Activated T-helper 2 cell treated with anti-CD3 and anti-CD28 coated beads, Interferon-gamma antibody, Interleukin-2, Interleukin-4, amounts not matched to agents 10 μg/mL and 5 μg/mL and 100 μg/mL, durations not matched to agents 14 hours and 24 hours and 36 hours (primary cell): ENCODE results near the gene NOB1. TPM values are rescaled to one million over a fixed set of nuclear protein-coding genes. Genes with fewer than 3 reads are reported as not detected.
A peak's percentile ranks its signal among the peaks of the same experiment; 100 is the strongest.
"Not testable (repeated sequence)": the region's sequence is repeated elsewhere in the genome, so short reads cannot be mapped to it uniquely, and the experiment has no call there.

ENCODE experiments used
- DNase-seq: peaks from one replicate; pipeline ENCODE4 v3.0.0; 2021; ENCODE audit warnings: low spot score
- H3K27ac Mint-ChIP-seq: one replicate; pipeline ENCODE4 v1.8.0; 2021; ENCODE audit warnings: mixed read lengths
- H3K27me3 Mint-ChIP-seq: one replicate; pipeline ENCODE4 v1.8.0; 2021; ENCODE audit warnings: low read depth, mixed read lengths
- H3K36me3 Mint-ChIP-seq: one replicate; pipeline ENCODE4 v1.8.0; 2021; ENCODE audit warnings: low read depth, mixed read lengths
- H3K4me1 Mint-ChIP-seq: one replicate; pipeline ENCODE4 v1.8.0; 2021; ENCODE audit warnings: low read depth, mixed read lengths
- H3K4me3 Mint-ChIP-seq: one replicate; pipeline ENCODE4 v1.8.0; 2021; ENCODE audit warnings: low read depth, mild to moderate bottlenecking, moderate library complexity, mixed read lengths
- H3K9me3 Mint-ChIP-seq: one replicate; pipeline ENCODE4 v1.8.0; 2021; ENCODE audit warnings: mixed read lengths
- intact Hi-C: fragments of 100-400 bp; cut with micrococcal nuclease; formaldehyde crosslinking; loops from one replicate; pipeline ENCODE4 v1.15.1; 2023
- total RNA-seq: library from RNA; stranded (reverse); gene quantifications from 2 replicates; pipeline ENCODE4 v1.2.3, GENCODE V29; 2022

Gene NOB1
- 106 and 109 TPM in 2 replicates for total RNA-seq

DNA sequence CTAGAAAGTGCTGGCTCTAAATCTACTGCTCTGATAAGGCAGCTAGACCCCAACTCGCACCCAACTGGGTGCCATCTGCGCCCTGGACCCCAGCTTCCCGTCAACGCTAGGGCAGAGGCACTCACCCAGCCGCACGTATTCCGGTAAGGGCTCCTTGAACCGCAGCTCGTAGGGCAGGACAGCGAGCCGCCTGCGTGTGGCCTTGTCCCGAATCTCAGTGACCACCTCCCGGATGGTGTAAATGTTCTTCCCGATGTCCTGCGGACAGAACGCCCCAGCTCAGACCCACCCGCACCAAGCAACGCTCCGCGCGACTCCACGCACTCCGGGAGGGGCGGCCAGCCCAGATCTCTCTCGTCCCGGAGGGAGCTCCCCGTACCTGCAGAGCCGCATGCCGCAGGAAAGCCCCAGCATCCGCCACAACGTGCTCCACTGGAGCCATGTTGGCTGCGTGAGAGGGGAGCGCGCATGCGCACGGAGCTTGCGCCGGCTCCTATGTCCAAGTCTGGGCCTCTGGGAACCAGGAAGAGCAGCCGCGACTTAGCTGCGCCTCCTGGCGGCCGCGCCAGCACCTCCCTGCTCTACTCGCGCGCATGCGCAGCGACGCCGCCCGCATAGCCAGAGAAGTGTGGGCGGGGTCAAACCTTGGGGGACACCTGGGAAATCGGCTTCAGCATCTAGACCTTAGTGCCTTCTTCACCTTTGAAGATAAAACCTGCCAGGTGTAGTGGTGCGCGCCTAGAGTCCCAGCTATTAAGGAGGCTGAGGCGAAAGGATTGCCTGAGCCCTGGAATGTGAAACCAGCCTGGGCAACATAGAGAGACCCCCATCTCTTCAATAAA, at the start of gene NOB1:
Gene NOB1 (minus strand): TSS at position 458 of the 842 bp plus-strand sequence. CDS start 16 bp downstream, at position 442.
- H3K4me1 Mint-ChIP-seq, result peaks cover 22% of the 10 kb centered on the region
- intact Hi-C loops, result loop anchor here (1.0 to 5.0 kb wide), 4 partner anchors 28 to 417 kb away; partner anchors contain the start of genes COG8, NFAT5, NIP7 and NQO1
- H3K4me3 Mint-ChIP-seq, result peak within 1 kb of the TSS; percentile 98
- DNase-seq, result peak; percentile 97
- H3K27ac Mint-ChIP-seq, result peak within 1 kb of the TSS; percentile 96
- no peaks in the 10 kb centered on the region for H3K27me3 Mint-ChIP-seq
- H3K9me3 Mint-ChIP-seq, result no peaks in the 10 kb centered on the region
- H3K36me3 Mint-ChIP-seq, result peaks cover 44% of the 10 kb centered on the region

DNA sequence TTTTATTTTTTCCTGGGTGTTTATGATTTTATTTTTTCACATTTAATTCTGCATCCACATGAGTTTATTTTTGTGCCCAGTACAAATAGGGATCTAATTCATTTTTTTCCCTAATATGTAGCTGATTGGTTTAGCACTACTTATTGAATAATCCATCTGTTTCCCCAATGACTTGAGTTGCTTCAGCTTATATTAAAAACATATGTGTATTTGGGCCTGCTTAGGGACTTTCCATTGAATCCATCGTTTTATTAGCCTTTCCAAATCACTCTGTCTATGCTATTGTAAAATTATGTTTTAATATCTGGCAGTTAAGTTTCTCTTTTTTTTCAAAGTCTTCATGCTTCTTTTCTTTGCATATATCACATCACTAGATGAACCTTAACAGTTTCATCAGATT, 49.6 kb upstream of the NOB1 start:
- DNase-seq, result no peak
- H3K27me3 Mint-ChIP-seq, result no peaks in the 10 kb centered on the region
- intact Hi-C loops, result no loop called here
- no peak overlapping the region for H3K4me3 Mint-ChIP-seq
- no peaks in the 10 kb centered on the region for H3K4me1 Mint-ChIP-seq
- no peaks in the 10 kb centered on the region for H3K9me3 Mint-ChIP-seq
- H3K27ac Mint-ChIP-seq, result no peak overlapping the region
- H3K36me3 Mint-ChIP-seq, result peaks cover 22% of the 10 kb centered on the region

DNA sequence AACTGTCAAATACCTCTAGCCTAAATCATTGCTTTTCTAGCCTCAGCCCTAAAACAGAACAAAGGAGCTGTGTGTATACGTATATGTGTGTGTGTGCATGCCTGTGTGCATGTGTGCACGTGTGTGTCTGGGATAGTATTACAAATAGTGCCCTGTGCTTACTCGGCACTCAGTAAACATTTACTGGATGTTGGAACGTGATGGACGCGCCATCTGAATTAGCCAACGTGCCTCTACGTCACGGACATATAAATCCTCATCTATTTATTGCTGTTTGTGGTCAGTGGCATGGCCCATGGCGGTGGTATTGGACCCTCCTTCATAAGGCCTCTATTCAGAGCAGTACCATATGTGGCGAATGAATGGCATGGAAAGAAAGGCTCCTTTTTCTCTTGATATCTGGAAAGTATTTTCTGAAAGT, 44.9 kb upstream of the NOB1 start:
- DNase-seq, result no peak
- Mint-ChIP-seq H3K4me3 (no peak overlapping the region), H3K27ac (no peak overlapping the region), H3K36me3 (peaks cover 18% of the 10 kb centered on the region), H3K4me1 (peaks cover 3% of the 10 kb centered on the region), H3K27me3 (no peaks in the 10 kb centered on the region), H3K9me3 (no peaks in the 10 kb centered on the region)
- intact Hi-C loops, result no loop called here

DNA sequence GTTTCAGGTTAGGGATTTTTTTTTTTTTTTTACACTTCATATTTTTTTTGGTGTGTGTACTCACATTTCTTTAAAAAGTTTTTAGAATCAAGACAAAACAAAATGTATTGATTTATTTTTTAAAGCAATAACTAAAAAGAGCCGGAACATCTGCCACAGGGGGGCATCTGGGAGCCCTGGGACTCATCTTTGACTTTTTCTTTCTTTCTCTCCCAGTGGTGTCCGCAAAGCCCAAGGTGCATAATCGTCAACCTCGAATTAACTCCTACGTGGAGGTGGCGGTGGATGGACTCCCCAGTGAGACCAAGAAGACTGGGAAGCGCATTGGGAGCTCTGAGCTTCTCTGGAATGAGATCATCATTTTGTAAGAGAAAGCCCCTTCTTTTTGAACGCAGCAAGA, 43.7 kb upstream of the NOB1 start:
- Mint-ChIP-seq H3K27me3 (no peaks in the 10 kb centered on the region), H3K9me3 (no peaks in the 10 kb centered on the region), H3K36me3 (peaks cover 18% of the 10 kb centered on the region), H3K27ac (no peak overlapping the region), H3K4me1 (peaks cover 3% of the 10 kb centered on the region), H3K4me3 (no peak overlapping the region)
- intact Hi-C loops, result no loop called here
- no peak for DNase-seq

DNA sequence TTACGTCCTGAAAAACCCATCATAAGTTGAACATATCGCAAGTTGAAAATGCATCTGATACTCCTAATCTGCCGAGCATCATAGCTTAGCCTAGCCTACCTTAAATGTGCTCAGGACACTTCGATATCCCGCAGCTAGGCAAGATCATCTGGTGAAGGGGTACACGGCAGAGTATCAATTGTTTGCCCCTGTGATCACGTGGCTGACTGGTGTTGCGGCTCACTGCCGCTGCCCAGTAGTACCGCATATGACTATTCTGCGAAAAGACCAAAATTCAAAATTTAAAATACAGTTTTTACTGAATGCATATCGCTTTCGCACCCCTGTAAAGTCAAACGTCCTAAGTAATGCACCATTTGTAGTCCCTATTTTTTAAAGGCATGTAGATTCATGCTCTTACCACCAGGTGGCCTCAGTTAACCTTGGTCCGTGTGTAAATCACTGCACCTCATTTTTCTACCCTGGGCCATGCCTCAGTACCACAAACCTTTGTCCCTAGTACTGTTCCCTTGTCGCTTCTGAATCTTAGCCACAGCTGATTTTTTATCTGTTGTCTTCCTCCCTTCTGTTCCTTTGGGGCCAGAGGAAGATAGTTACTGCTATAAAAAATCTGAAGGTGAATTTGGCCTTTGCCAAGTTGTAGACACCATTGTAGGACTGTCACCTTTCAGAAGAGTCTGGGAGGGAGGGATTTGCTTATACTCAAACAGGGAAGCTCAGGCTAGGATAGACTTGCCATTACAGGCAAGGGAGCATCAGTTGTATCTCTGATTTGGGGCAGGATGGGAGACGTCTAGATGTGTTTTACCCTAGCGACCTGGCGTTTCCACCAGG, 41.8 kb upstream of the NOB1 start:
- Mint-ChIP-seq H3K36me3 (peaks cover 11% of the 10 kb centered on the region), H3K9me3 (no peaks in the 10 kb centered on the region), H3K27ac (no peak overlapping the region), H3K4me3 (no peak overlapping the region), H3K27me3 (no peaks in the 10 kb centered on the region), H3K4me1 (peaks cover 3% of the 10 kb centered on the region)
- DNase-seq, result no peak
- intact Hi-C loops, result loop anchor here (1.0 kb wide), 1 partner anchor 134 kb away; no protein-coding TSS in a partner anchor

DNA sequence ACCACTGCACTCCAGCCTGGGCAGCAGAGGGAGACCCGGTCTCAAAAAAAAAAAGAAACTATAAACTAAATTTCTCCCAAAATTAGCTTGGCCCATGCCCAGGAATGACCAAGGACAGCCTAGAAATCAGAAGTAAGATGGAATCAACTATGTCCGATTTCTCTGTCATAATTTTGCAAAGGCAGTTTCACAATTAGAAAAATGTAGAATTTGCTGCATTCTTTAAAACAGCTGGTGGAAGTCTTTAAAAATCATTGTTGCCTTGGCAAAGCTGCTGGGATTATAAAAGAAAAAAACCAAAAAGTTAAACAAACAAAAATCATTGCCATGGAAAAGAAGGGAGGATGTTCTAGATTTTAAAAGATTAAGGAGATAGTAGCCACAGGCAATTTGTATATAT, 39.8 kb upstream of the NOB1 start:
- Mint-ChIP-seq H3K27me3 (no peaks in the 10 kb centered on the region), H3K27ac (no peak overlapping the region), H3K4me1 (peaks cover 3% of the 10 kb centered on the region), H3K9me3 (no peaks in the 10 kb centered on the region), H3K36me3 (peaks cover 7% of the 10 kb centered on the region), H3K4me3 (no peak overlapping the region)
- intact Hi-C loops, result no loop called here
- no peak for DNase-seq

DNA sequence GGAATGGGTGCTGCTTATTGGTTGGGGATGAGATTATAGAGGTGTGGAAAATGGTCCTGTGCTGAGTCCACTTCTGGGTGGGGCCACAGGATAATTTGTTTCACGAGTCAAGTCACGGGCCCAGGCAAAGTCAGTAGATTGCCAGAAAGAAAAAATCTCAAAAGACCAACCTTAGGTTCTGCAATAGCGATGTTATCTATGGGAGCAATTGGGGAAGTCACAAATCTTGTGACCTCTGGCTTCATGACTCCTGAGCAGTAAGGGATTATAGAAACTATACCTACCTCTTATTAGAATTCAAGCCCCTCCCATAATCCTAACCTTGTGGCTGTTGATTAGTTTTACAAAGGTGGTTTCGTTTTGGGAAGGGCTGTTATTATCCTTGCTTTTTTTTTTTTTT, 38.8 kb upstream of the NOB1 start:
- no peak overlapping the region for H3K4me3 Mint-ChIP-seq

DNA sequence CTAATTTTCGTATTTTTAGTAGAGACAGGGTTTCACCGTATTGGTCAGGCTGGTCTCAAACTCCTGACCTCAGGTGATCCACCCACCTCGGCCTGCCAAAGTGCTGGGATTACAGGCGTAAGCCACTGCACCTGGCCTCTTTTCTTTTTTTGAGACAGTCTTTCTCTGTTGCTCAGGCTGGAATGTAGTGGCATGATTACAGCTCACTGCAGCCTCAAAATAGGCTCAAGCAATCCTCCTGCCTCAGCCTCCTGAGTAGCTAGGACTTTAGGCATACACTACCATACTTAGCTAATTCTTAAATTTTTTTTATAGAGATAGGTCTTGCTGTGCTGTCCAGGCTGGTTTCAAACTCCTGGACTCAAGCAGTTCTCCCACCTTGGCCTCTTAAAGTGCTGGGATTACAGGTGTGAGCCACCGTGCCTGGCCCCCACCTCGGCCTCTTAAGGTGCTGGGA, 36.7 kb upstream of the NOB1 start:
- intact Hi-C loops, H3K9me3 Mint-ChIP-seq: not testable (repeated sequence)

More for the DNA sequence above, 38.8 kb upstream of the NOB1 start:
- intact Hi-C loops, result no loop called here
- Mint-ChIP-seq H3K4me1 (peaks cover 3% of the 10 kb centered on the region), H3K36me3 (peaks cover 2% of the 10 kb centered on the region), H3K27me3 (no peaks in the 10 kb centered on the region), H3K9me3 (no peaks in the 10 kb centered on the region), H3K27ac (no peak overlapping the region)
- no peak for DNase-seq

DNA sequence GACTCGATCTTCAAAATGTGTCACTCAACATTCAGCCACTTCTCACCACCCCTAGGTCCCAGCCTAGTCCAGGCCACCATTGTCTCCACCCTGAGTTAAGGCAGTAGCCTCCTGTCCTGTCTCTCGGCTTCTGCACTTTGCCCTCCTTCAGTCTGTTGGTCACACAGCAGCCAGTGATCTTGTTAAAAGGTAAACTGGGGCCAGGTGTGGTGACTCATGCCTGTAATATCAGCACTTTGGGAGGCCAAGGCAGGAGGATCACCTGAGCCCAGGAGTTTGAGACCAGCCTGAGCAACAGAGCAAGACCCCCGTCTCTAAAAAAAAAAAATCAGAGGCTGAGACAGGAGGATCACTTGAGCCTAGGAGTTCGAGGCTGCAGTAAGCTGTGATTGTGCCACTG, 33.2 kb upstream of the NOB1 start:
- Mint-ChIP-seq H3K27me3 (no peaks in the 10 kb centered on the region), H3K36me3 (peaks cover 35% of the 10 kb centered on the region), H3K4me1 (no peaks in the 10 kb centered on the region), H3K27ac (no peak overlapping the region), H3K4me3 (no peak overlapping the region), H3K9me3 (no peaks in the 10 kb centered on the region)
- intact Hi-C loops, result no loop called here
- DNase-seq, result no peak

More for the DNA sequence above, 36.7 kb upstream of the NOB1 start:
- H3K27ac Mint-ChIP-seq, H3K4me1 Mint-ChIP-seq, H3K4me3 Mint-ChIP-seq, DNase-seq, H3K27me3 Mint-ChIP-seq: not testable (repeated sequence)
- H3K36me3 Mint-ChIP-seq, result peaks cover 16% of the 10 kb centered on the region

DNA sequence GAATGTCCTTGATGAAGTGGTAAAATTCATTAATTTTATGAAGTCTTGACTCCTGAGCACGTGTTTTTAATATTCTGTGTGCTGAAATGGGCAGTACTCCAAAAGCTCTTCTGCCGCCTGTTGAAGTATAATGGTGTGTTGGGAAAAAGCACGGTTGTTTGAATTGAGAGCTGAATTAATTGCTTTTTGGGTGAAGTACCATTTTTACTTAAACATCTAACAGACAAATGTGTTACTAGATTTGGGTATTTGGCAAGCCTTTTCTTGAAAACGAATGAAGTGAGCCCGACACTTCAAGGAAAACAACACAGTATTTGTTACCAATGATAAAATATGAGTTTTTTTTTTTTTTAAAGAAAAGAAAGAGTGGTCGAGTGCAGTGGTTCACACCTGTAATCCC, 29.9 kb upstream of the NOB1 start:
- intact Hi-C loops, result no loop called here
- H3K36me3 Mint-ChIP-seq, result peaks cover 41% of the 10 kb centered on the region
- H3K4me3 Mint-ChIP-seq, result no peak overlapping the region
- H3K27ac Mint-ChIP-seq, result no peak overlapping the region
- peaks cover 2% of the 10 kb centered on the region for H3K4me1 Mint-ChIP-seq
- DNase-seq, result no peak
- no peaks in the 10 kb centered on the region for H3K27me3 Mint-ChIP-seq
- H3K9me3 Mint-ChIP-seq, result no peaks in the 10 kb centered on the region

DNA sequence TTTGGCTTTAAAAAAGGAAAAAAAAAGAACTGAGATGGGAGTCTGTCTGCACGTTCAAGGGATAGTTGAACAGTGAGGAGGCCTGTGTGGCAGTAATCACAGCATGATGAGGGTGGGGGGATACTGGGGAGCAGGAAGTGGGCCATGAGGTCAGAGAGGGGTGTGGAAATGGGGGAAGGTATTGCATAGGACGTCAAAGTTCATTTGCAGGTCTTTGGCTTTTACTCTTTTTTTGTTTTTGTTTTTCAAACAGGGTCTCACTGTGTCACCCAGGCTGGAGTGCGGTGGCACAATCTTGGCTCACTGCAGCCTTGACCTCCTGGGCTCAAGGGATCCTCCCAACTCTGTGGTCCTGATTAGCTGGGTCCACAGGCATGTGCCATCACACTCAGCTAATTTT, 26.4 kb upstream of the NOB1 start:
- DNase-seq, result no peak
- peaks cover 2% of the 10 kb centered on the region for H3K4me1 Mint-ChIP-seq
- peaks cover 1% of the 10 kb centered on the region for H3K9me3 Mint-ChIP-seq
- H3K27ac Mint-ChIP-seq, result peak overlapping the region; percentile 11
- no peaks in the 10 kb centered on the region for H3K27me3 Mint-ChIP-seq
- H3K36me3 Mint-ChIP-seq, result peaks cover 32% of the 10 kb centered on the region
- intact Hi-C loops, result no loop called here
- H3K4me3 Mint-ChIP-seq, result no peak overlapping the region

DNA sequence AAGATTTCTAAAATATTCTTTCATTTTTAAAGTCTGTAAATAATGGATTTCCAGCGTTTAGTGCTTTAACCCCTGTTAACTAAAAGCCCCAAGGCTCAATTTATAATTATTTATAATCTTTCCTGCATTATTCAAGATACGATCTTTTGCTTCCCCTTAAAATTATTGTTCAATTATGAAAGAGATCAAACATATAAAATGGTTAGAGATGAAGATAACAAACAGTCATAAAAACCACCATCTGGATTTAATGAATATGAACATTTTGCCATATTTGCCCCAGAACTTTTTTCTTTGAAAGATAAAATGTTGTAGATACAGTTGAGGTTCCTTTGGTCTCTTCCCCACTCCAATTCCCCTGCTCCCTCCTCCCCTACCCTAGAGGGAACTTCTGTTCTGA, 25.0 kb upstream of the NOB1 start:
- Mint-ChIP-seq H3K27me3 (no peaks in the 10 kb centered on the region), H3K4me3 (no peak overlapping the region), H3K36me3 (peaks cover 38% of the 10 kb centered on the region), H3K27ac (no peak overlapping the region), H3K4me1 (peaks cover 11% of the 10 kb centered on the region), H3K9me3 (peaks cover 15% of the 10 kb centered on the region)
- intact Hi-C loops, result no loop called here
- no peak for DNase-seq

DNA sequence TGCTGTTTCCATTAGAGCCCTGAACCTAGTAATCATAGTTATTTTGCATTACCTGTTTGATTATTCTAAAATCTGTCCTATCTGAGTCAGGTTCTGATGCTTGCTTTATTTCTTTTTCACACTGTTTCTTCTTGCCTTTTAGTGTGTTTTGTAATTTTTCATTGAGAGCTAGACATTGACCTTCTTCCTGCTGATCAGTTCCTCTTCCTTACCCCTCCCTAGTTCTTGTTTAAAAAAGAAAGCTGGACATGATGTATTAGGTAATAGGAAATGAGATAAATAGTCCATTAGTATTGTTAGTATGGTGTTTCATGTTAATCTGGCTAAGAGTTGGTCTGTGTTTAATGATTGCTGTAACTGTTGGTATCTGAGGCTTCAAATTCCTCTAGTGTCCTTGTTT, 20.8 kb upstream of the NOB1 start:
- Mint-ChIP-seq H3K27ac (no peak overlapping the region), H3K36me3 (peaks cover 33% of the 10 kb centered on the region), H3K27me3 (no peaks in the 10 kb centered on the region), H3K4me3 (no peak overlapping the region), H3K4me1 (peaks cover 25% of the 10 kb centered on the region), H3K9me3 (peaks cover 18% of the 10 kb centered on the region)
- intact Hi-C loops, result no loop called here
- DNase-seq, result no peak
